ENCODE measurements around the gene ZDHHC13. TPM values are rescaled to one million over a fixed set of nuclear protein-coding genes. Genes with fewer than 3 reads are reported as not detected.

The ZDHHC13 gene
- polyA plus RNA-seq, 1 of the 3 experiments (the other 2 are of a cell fraction): 8.2 TPM

GRCh38 chr11:19102521-19102900 is 14.5 kb upstream of the ZDHHC13 start:
- Histone ChIP-seq H3F3A (replicated peaks; ENCODE audit: insufficient read depth) (no peaks in the 10 kb centered on the region), H3K9me3 (no peaks in the 10 kb centered on the region), H3K9ac (no peak overlapping the region), H4K20me1 (ENCODE audit: insufficient read depth) (no peaks in the 10 kb centered on the region), H3K27me3 (ENCODE audit: insufficient read depth) (peaks cover 11% of the 10 kb centered on the region; the same call in 1 of the 2 replicates), H3K27ac (ENCODE audit: low read depth in 2 of 2, low read length in 1 of 2) (no peak overlapping the region), H3K4me2 (no peak overlapping the region), H3K4me1 (ENCODE audit: control insufficient read depth in 1 of 2, insufficient read depth in 2 of 2, low read depth in 1 of 2, low read length in 1 of 2) (peaks cover 0 to 2% of the 10 kb centered on the region in 2 experiments; a peak in 1 of 4 replicates), H3K9me2 (no peaks in the 10 kb centered on the region), H3K4me3 (ENCODE audit: low read depth in 2 of 2, low read length in 1 of 2) (no peak overlapping the region), H3K79me2 (ENCODE audit: insufficient read depth) (no peaks in the 10 kb centered on the region), H2AFZ (ENCODE audit: low read depth) (no peak overlapping the region), H3K36me3 (replicated peaks in 1 of 2; ENCODE audit: control insufficient read depth in 1 of 2, insufficient read depth in 2 of 2, low read length in 1 of 2) (no peaks in the 10 kb centered on the region)
- DNase-seq: no peak
- 45% methylated on average over 1 of the region's 1 CpG for WGBS (ENCODE audit: low lambda C conversion rate)
- CTCF ChIA-PET: interaction anchor here (2.7 kb wide), 1 partner anchor 31 kb away, joined by 16 read pairs; no protein-coding TSS in a partner anchor
- TF ChIP-seq NFIC (IDR thresholded peaks at IDR 0.05; ENCODE audit: borderline replicate concordance): no peak
- no peak for TF ChIP-seq MEF2A (IDR thresholded peaks at IDR 0.05; ENCODE audit: borderline replicate concordance, low read depth)
- TF ChIP-seq CTCF (IDR thresholded peaks at IDR 0.05): no peak
- no peak for TF ChIP-seq FOXM1 (IDR thresholded peaks at IDR 0.05; ENCODE audit: low read depth)
- TF ChIP-seq GABPA (IDR thresholded peaks at IDR 0.05; ENCODE audit: low read depth): no peak
- TF ChIP-seq RFX5 (IDR thresholded peaks at IDR 0.05; ENCODE audit: low read length): no peak
- no peak for TF ChIP-seq IRF3 (IDR thresholded peaks at IDR 0.05; ENCODE audit: low read depth, low read length)
- no peak for TF ChIP-seq EZH2phosphoT487 (IDR thresholded peaks at IDR 0.05; ENCODE audit: borderline replicate concordance, low read depth)
- TF ChIP-seq EP300 (IDR thresholded peaks at IDR 0.05; ENCODE audit: borderline replicate concordance in 1 of 2, low read depth in 1 of 2, low read length in 1 of 2): no peak
- no peak for TF ChIP-seq CHD2 (IDR thresholded peaks at IDR 0.05; ENCODE audit: low read length, partially characterized antibody)
- no peak for TF ChIP-seq MXI1 (IDR thresholded peaks at IDR 0.05; ENCODE audit: low read depth, low read length)
- no peak for TF ChIP-seq FOXJ3 (CRISPR knock-in tag; IDR thresholded peaks at IDR 0.05)
- TF ChIP-seq FOSL2 (IDR thresholded peaks at IDR 0.05; ENCODE audit: borderline replicate concordance, low read depth): no peak
- TF ChIP-seq PBX3 (IDR thresholded peaks at IDR 0.05): no peak
- POLR2A ChIA-PET: no interaction called here

- 23% methylated on average over 1 of the region's 1 CpG for WGBS (ENCODE audit: low lambda C conversion rate)
- DNase-seq: no peak
- no peak for TF ChIP-seq JUND (IDR thresholded peaks at IDR 0.05)
- no peak for TF ChIP-seq RXRA (IDR thresholded peaks at IDR 0.05; ENCODE audit: borderline replicate concordance, low read depth)
- TF ChIP-seq ZBTB33 (IDR thresholded peaks at IDR 0.05; ENCODE audit: borderline replicate concordance, low read depth): no peak
- no peak for TF ChIP-seq FOXM1 (IDR thresholded peaks at IDR 0.05; ENCODE audit: low read depth)
- TF ChIP-seq TAF1 (IDR thresholded peaks at IDR 0.05; ENCODE audit: borderline replicate concordance, low read depth, low read length): no peak
- no peak for TF ChIP-seq IRF3 (IDR thresholded peaks at IDR 0.05; ENCODE audit: low read depth, low read length)
- TF ChIP-seq CTCF (IDR thresholded peaks at IDR 0.05): no peak
Measured at GRCh38 chr11:19105011-19105410, 12.0 kb upstream of the ZDHHC13 start.

More at GRCh38 chr11:19105011-19105410, 12.0 kb upstream of the ZDHHC13 start:
- Histone ChIP-seq H2AFZ (ENCODE audit: low read depth) (no peak overlapping the region), H3K79me2 (ENCODE audit: insufficient read depth) (no peaks in the 10 kb centered on the region), H3K9ac (no peak overlapping the region), H3K9me2 (no peaks in the 10 kb centered on the region), H3K4me2 (no peak overlapping the region), H3K4me3 (ENCODE audit: low read depth in 2 of 2, low read length in 1 of 2) (no peak overlapping the region), H3K27me3 (ENCODE audit: insufficient read depth) (peaks cover 12% of the 10 kb centered on the region; the same call in 1 of the 2 replicates), H3K36me3 (replicated peaks in 1 of 2; ENCODE audit: control insufficient read depth in 1 of 2, insufficient read depth in 2 of 2, low read length in 1 of 2) (no peaks in the 10 kb centered on the region), H3K27ac (ENCODE audit: low read depth in 2 of 2, low read length in 1 of 2) (no peak overlapping the region), H3K9me3 (no peaks in the 10 kb centered on the region), H3K4me1 (ENCODE audit: control insufficient read depth in 1 of 2, insufficient read depth in 2 of 2, low read depth in 1 of 2, low read length in 1 of 2) (peaks cover 0 to 2% of the 10 kb centered on the region in 2 experiments; a peak in 1 of 4 replicates), H4K20me1 (ENCODE audit: insufficient read depth) (no peaks in the 10 kb centered on the region), H3F3A (replicated peaks; ENCODE audit: insufficient read depth) (no peaks in the 10 kb centered on the region)
- ChIA-PET POLR2A (no interaction called here), CTCF (interaction anchor here (0.9 to 1.6 kb wide), 2 partner anchors 27 to 29 kb away, joined by 3 to 5 read pairs; no protein-coding TSS in a partner anchor)
